ENCODE data around the gene FMN1.

The FMN1 gene

DNA sequence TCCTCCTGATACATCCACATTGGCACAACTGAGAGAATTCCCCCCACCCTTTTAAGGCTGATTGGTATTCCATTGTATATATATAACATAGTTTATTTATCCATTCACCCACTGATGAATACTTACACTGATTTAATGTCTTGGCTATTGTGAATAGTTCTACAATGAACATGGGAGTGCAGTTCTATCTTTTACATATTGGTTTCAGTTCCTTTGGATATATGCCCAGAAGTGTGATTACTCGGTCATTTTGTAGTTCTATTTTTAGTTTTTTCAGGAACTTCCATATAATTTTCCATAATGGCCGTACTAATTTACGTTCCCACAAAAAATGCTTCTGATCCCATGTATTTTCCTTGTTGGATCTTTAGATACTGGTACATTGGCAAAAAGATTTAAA is 135.3 kb downstream of the FMN1 start:
- no peaks in the 10 kb centered on the region for H3K9me3 Mint-ChIP-seq
- no peak for ATAC-seq
- no peak for DNase-seq (ENCODE audit: low spot score in 2 of 2)
- no peaks in the 10 kb centered on the region for H3K36me3 Mint-ChIP-seq
- no peak overlapping the region for H3K4me3 Mint-ChIP-seq
- no peaks in the 10 kb centered on the region for H3K4me1 Mint-ChIP-seq
- no peak overlapping the region for H3K27ac Mint-ChIP-seq

DNA sequence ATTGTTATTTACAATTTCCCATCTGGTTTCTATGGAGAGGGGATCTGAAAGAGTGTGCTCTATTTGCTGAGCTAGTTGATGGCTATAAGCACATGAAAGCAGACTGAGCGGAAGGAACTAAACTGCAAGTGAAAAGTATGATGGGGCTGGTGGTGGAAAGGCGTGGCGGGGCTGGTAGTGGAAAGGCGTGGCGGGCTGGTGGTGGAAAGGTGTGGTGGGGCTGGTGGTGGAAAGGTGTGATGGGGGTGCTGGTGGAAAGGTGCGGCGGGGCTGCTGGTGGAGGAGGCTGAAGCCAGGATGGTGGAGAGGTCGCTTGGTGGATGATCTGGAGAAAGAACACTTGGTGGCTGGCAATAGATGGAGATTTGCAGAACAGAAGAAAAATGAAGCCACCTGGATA is 136.7 kb downstream of the FMN1 start:
- DNase-seq (ENCODE audit: low spot score in 2 of 2) (no peak), ATAC-seq (no peak)
- no peak overlapping the region for H3K4me3 Mint-ChIP-seq
- H3K4me1 Mint-ChIP-seq, result no peaks in the 10 kb centered on the region
- H3K36me3 Mint-ChIP-seq, result no peaks in the 10 kb centered on the region
- no peaks in the 10 kb centered on the region for H3K9me3 Mint-ChIP-seq
- H3K27ac Mint-ChIP-seq, result no peak overlapping the region

DNA sequence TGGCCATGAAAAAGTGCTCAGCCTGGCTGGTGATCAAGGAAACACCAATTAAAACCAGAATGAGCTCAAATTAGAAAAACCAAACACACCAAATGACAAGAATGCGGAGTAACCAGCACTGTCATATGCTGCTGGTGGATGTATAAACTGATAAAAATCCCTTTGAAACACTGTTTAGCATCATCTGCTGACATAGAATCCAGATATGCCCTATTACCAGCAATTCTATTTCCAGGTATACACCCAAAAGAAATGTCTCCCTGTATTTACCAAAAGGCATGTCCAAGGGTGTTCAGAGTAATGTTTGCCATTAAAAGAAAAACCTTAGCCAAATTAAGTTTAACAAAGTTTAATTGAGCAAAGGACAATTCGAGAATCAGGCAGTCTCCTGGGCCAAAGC is 138.6 kb downstream of the FMN1 start:
- Mint-ChIP-seq H3K4me3 (no peak overlapping the region), H3K36me3 (no peaks in the 10 kb centered on the region), H3K9me3 (no peaks in the 10 kb centered on the region), H3K27ac (no peak overlapping the region), H3K4me1 (no peaks in the 10 kb centered on the region)
- ATAC-seq (no peak), DNase-seq (ENCODE audit: low spot score in 2 of 2) (no peak)

DNA sequence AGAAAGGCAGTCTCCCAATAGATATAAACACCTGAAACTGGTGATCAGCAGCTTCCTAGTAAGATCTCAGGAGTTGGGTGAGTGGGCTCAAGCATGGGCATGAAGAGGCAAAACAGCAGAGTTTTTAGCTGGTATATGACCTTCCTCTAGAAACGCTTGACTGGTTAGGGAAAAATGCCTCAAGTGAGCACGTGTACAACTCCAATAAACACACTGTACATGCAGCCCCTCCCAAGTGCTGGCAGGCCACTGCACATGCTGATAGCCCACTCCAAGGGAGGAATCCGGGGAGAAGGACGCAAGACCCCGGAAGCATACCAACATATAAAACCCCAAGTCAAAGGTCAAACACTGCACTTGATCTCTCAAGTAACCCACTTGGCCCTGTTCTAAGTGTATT is 143.0 kb downstream of the FMN1 start:
- ATAC-seq (no peak), DNase-seq (ENCODE audit: low spot score in 2 of 2) (no peak)
- Mint-ChIP-seq H3K27ac (no peak overlapping the region), H3K36me3 (no peaks in the 10 kb centered on the region), H3K4me1 (no peaks in the 10 kb centered on the region), H3K4me3 (no peak overlapping the region), H3K9me3 (peaks cover 3% of the 10 kb centered on the region)

DNA sequence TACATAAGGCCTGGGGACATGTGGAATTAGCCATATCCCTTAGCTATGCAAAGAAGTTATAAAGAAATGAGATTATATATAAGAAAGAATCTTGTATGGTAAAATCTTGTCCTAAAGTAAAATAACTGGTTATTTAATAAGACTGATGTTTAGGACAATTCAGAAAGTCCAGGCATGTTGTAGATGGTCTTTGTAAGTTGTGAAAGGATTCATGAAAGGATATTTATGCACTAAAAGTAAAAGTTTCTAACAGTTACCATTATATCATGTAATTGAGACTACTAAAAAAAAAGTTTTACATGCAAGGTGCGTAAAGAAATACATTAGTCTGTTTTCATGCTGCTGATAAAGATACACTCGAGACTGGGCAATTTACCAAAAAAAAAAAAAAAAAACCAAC is 146.3 kb downstream of the FMN1 start:
- Mint-ChIP-seq H3K4me3 (no peak overlapping the region), H3K9me3 (peaks cover 3% of the 10 kb centered on the region), H3K4me1 (no peaks in the 10 kb centered on the region), H3K27ac (no peak overlapping the region), H3K36me3 (no peaks in the 10 kb centered on the region)
- DNase-seq (ENCODE audit: low spot score in 2 of 2) (no peak), ATAC-seq (no peak)

DNA sequence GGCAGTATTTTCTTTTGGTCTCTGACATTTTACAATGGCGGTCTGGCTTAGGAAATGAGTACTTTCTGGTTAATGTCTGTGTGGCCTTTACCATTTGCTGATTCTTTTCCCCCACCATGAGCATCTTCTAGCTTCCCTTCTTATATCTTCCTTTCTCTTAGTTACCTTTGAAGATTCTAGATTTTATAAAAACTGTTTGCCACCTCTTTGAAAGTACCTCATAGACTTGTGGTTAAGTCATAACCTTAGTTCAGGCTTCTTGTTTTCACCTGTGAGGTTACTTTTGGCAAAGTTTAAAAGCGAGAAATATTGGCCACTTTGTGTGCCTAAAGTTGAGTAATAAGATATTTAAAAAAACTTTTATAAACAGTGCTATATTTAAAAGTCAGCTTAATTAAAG is 147.4 kb downstream of the FMN1 start:
- H3K9me3 Mint-ChIP-seq, result peaks cover 3% of the 10 kb centered on the region
- ATAC-seq (no peak), DNase-seq (ENCODE audit: low spot score in 2 of 2) (no peak)
- no peaks in the 10 kb centered on the region for H3K4me1 Mint-ChIP-seq
- H3K27ac Mint-ChIP-seq, result no peak overlapping the region
- no peak overlapping the region for H3K4me3 Mint-ChIP-seq
- H3K36me3 Mint-ChIP-seq, result no peaks in the 10 kb centered on the region

DNA sequence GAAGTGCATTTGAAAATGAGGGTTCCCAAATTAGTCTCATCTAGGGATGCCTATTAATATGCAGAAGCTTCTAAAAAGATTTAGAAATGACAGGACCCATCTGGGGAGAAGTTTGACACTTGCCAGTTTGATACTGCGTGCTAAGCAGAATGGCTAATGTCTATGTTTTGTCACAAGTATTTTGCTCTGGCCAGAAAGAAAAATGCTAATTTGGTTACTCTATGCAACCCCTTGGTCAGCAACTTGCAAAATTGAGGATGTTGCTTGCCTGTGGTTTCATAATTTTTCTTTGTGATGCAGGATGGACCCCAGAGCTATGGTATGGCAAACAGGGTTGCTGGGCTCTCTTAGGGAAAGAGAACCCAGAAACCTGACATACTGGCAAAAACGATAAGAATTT is 148.2 kb downstream of the FMN1 start:
- Mint-ChIP-seq H3K4me1 (no peaks in the 10 kb centered on the region), H3K27ac (no peak overlapping the region), H3K9me3 (peaks cover 3% of the 10 kb centered on the region), H3K4me3 (no peak overlapping the region), H3K36me3 (no peaks in the 10 kb centered on the region)
- no peak for ATAC-seq
- DNase-seq (ENCODE audit: low spot score in 2 of 2), result no peak

DNA sequence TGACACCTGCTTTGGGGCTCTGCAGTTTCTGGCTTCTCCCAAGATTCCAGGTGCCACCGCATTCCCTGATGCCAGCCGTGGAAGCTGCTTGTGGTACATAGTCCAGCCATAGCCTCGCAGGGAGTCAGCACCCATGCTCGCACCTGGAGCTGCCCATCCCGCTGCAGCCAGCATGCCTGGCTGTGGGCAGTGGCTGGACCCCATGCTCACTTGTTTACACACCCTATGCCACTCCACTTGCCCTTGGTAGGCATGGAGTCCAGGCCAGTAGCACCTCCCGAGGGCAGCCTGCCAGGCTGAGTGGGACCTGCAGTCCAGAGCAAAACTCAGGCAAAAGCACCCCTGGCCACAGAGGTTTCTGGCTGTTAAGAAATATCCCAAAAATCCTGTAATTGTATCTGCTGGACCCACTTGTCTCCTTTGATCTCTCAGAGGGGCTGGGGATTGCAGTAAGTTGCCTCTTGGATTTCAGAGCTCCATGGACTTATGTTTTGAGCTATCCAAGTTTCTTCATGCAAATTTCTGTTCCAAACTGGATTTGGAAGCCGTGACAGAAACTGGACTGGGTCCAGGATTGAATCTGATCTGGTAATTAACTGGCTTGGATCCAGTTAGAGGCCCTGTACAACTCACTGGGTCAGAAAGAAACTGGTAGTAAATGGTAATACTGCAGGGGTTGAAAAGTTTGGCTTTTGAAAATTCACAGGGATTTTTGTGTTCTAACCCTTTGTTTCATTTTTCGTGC is 149.3 kb downstream of the FMN1 start:
- ATAC-seq (peak; percentile 31), DNase-seq (ENCODE audit: low spot score in 2 of 2) (no peak)
- Mint-ChIP-seq H3K4me1 (no peaks in the 10 kb centered on the region), H3K36me3 (no peaks in the 10 kb centered on the region), H3K4me3 (no peak overlapping the region), H3K27ac (no peak overlapping the region), H3K9me3 (peaks cover 3% of the 10 kb centered on the region)

DNA sequence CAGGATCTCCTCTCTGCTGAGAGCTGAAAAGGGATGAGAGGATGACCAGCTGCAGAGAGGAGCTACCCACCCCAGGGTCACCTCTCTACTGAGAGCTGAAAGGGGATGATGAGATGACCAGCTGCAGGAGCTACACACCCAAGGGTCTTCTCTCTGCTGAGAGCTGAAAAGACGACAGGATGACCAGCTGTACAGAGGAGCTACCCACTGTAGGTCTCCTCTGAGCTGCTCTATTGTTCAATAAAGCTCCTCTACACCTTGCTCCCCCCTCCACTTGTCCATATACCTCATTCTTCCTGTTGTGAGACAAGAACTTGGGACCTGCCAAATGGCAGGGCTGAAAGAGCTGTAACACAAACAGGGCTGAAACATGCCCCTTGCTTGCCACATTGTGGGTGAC is 149.9 kb downstream of the FMN1 start:
- ATAC-seq (peak; percentile 19), DNase-seq (ENCODE audit: low spot score in 2 of 2) (no peak)
- Mint-ChIP-seq H3K27ac (no peak overlapping the region), H3K4me1 (no peaks in the 10 kb centered on the region), H3K4me3 (no peak overlapping the region), H3K36me3 (no peaks in the 10 kb centered on the region), H3K9me3 (peaks cover under 1% of the 10 kb centered on the region)

DNA sequence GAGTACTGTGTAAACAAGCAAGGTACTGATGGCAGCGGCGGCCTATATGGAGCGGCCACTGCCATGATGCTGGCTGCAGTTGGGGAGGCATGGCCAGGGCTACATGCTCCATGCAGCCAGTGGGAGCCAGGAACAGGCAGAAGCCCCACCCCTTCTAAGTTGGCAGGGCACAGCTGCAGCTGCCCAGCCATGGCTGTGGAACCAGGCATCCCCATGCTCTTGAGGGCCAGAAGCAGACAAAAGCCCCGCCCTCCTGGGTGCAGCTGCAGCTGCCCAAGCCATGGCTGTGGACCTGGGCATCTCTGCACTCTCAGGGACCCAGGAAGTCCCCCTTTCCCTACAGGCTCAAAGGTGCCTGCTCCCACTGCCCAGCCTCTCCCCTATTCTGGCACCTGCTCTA is 150.9 kb downstream of the FMN1 start:
- Mint-ChIP-seq H3K27ac (no peak overlapping the region), H3K9me3 (no peaks in the 10 kb centered on the region), H3K4me3 (no peak overlapping the region), H3K36me3 (no peaks in the 10 kb centered on the region), H3K4me1 (no peaks in the 10 kb centered on the region)
- ATAC-seq (no peak), DNase-seq (ENCODE audit: low spot score in 2 of 2) (no peak)

DNA sequence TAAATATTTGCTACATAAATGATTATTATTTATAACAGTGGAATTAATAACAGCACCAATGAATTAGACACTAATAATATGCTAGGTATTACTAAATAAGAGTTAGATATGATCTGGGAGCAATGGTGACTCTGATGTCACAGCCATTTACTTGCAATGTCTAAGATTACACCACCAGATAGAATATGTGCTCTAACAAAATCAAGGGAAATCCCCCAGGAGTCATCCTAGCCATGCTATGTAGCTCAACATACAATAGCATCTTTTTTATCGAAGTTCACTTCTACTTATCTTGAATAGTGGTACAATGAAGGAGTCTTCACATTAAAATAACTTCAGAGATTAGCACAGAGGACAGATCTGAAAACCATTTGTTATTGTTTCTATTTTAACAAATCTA is 154.0 kb downstream of the FMN1 start:
- DNase-seq (ENCODE audit: low spot score in 2 of 2), result no peak
- H3K9me3 Mint-ChIP-seq, result no peaks in the 10 kb centered on the region
- ATAC-seq, result no peak
- no peak overlapping the region for H3K27ac Mint-ChIP-seq
- no peaks in the 10 kb centered on the region for H3K36me3 Mint-ChIP-seq
- H3K4me3 Mint-ChIP-seq, result no peak overlapping the region
- H3K4me1 Mint-ChIP-seq, result no peaks in the 10 kb centered on the region

DNA sequence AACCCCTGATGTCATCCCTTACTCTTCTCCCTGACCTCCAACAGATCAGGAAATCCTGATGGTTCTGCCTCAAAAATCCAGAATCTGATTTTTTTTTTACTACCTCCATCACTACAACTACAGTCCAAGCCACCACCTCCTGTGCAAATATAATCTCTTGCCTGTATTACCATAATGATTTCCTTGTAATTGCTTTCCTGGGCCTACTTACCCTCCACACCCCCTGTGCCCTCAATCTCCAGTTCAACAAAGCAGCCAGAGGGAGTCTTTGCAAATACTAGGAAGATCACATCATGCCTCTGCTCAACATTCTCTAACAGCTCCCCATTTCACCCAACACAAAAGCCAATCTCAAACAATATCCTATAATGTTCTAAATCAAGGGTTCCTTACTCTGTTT is 159.9 kb downstream of the FMN1 start:
- Mint-ChIP-seq H3K4me1 (no peaks in the 10 kb centered on the region), H3K27ac (no peak overlapping the region), H3K36me3 (no peaks in the 10 kb centered on the region), H3K9me3 (peaks cover 3% of the 10 kb centered on the region), H3K4me3 (no peak overlapping the region)
- no peak for DNase-seq (ENCODE audit: low spot score in 2 of 2)
- no peak for ATAC-seq

DNA sequence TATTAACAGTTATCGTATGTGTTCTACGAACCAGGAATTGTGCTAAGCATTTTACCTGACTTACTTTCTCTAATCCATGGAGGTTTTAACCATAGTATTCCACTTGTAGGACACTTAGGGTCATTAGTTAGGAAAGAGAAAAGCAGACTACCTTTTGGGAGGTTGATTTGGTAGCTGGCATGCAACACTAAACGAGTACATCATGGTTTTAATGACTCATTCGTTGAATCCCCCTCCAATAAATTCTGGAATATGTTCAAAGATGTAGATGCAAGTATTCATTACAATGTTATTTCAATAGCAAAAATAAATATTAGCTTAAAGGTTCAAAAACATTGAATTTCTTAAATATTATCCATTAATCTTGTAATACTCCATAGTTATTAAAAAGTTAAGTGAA is 162.5 kb downstream of the FMN1 start:
- Mint-ChIP-seq H3K4me3 (no peak overlapping the region), H3K27ac (no peak overlapping the region), H3K4me1 (no peaks in the 10 kb centered on the region), H3K36me3 (no peaks in the 10 kb centered on the region), H3K9me3 (peaks cover 3% of the 10 kb centered on the region)
- DNase-seq (ENCODE audit: low spot score in 2 of 2), result no peak
- ATAC-seq, result no peak

DNA sequence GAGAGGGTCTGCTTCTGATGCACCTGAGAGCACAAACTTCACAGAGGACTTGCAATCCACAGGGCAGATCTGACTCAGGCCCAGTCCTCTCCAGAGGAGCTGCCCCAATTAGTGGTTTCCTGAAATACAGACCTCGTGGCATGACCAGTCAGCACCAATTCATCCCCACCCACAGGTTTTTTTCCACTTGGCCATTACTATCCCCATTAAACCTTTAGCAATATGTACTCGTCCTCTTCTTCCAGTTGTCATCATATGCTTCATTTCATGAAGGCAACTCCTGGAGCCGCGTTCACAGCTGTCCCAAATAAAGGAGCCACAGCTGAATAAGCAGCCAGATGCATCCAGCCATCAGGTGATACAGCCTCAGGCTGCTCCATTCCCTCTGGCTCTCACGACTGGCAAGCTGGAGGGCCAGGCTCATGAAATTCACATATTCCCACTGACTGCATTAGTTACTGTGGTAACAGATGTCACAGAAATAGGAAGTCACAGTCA is 163.1 kb downstream of the FMN1 start:
- ATAC-seq (no peak), DNase-seq (ENCODE audit: low spot score in 2 of 2) (no peak)
- no peaks in the 10 kb centered on the region for H3K4me1 Mint-ChIP-seq
- no peak overlapping the region for H3K27ac Mint-ChIP-seq
- H3K4me3 Mint-ChIP-seq, result no peak overlapping the region
- no peaks in the 10 kb centered on the region for H3K36me3 Mint-ChIP-seq
- peaks cover 3% of the 10 kb centered on the region for H3K9me3 Mint-ChIP-seq

DNA sequence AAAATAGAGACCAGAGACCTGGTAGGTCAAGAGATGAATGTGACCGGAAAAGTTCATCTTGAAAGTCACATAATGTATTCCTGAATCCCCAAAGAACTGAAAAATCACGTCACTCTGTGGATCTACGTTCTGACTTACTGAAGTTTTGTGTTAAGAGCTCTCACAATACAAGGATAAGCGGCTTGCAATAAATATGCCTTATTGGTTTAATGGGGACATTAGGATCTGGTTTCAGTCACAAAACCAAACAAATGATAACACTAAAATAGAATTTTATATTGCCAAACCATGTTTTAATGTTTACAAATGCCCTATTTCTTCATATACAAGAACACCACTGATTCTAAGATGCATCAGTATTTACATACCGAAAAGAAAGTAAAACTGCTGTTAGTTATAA is 164.2 kb downstream of the FMN1 start:
- no peak for ATAC-seq
- H3K27ac Mint-ChIP-seq, result no peak overlapping the region
- no peak overlapping the region for H3K4me3 Mint-ChIP-seq
- peaks cover 3% of the 10 kb centered on the region for H3K9me3 Mint-ChIP-seq
- DNase-seq (ENCODE audit: low spot score in 2 of 2), result no peak
- no peaks in the 10 kb centered on the region for H3K36me3 Mint-ChIP-seq
- H3K4me1 Mint-ChIP-seq, result no peaks in the 10 kb centered on the region

DNA sequence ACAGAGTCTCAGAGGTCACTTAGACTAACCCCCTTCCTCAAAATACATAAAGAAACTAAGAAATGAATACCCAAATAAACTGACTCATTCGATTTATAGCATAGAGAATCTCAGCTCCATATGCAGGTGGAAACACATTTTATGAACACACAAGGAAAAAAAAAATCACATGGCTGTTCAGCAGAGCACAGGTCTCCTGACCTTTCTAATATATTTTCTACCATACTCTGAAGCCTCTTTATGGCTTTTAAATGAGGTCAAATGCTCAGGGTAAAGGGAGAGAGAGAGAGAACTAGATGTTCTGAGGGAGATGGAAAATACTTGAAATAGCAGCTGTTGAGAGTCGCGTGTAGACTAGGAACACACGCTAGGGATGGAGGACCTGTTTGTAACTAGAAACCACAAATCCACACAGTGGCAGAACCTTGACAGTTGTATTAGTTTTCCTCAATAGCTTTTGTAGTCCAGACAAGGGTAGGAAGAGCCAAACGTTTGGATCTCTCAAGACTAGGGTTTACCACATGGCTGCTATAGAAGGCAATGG is 165.3 kb downstream of the FMN1 start:
- Mint-ChIP-seq H3K9me3 (peaks cover 3% of the 10 kb centered on the region), H3K4me1 (no peaks in the 10 kb centered on the region), H3K36me3 (no peaks in the 10 kb centered on the region), H3K27ac (no peak overlapping the region), H3K4me3 (no peak overlapping the region)
- no peak for DNase-seq (ENCODE audit: low spot score in 2 of 2)
- ATAC-seq, result no peak

Measured in stimulated activated effector memory CD8-positive, alpha-beta T cell treated with anti-CD3 and anti-CD28 coated beads, Interleukin-12 subunit alpha, Interleukin-12 subunit beta, amount 100 ng/mL, for 72 hours (primary cell).